Esophagus muscularis mucosa (tissue), 3 donors: ENCODE measurements around the gene XIRP2.

Experiments used
- POLR2A ChIP-seq: fragments of 450-650 bp; IDR thresholded peaks from one replicate; pipeline ENCODE4 v1.6.1; 2017; ENCODE audit warnings: antibody characterized with exemption, moderate library complexity, mild to moderate bottlenecking, low read depth
- POLR2AphosphoS5 ChIP-seq, 2 donors: sonication (generic); formaldehyde crosslinking; IDR thresholded peaks; one replicate each; pipeline ENCODE4 v1.6.1; 2017; ENCODE audit warnings: antibody characterized with exemption in 2 of 2
- TF ChIP-seq, protein P1 (sequence below), 3 experiments: fragments of 200-600 bp in 2 of 3; fragments of 450-650 bp in 1 of 3; sonication (generic) in 2 of 3; IDR thresholded peaks; one replicate each; pipeline ENCODE4 v1.5.1; 2017 to 2019; ENCODE audit warnings: antibody characterized with exemption in 3 of 3, mild to moderate bottlenecking in 2 of 3, moderate library complexity in 1 of 3

DNA sequence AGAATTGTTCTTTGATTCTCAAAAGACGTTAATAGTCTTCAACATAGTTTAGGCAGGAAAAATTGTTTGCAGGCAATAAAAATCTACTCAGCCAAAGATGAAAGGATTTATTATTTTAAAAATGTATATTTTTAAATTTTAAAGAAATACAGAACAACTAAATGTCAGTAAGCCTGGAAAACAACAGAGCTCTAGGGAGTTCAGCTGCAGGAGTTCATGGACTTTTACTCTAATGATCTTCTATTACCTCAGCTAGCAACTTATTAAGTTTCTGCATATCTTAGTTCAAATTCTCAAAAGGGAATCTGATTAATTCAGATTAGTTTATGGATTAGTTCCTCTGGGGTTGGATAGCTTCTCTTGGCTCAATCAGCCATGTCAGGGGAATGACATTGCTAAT lies 17.9 kb upstream of the XIRP2 start:
- TF ChIP-seq POLR2A, result no peak
- TF ChIP-seq, protein P1, sequence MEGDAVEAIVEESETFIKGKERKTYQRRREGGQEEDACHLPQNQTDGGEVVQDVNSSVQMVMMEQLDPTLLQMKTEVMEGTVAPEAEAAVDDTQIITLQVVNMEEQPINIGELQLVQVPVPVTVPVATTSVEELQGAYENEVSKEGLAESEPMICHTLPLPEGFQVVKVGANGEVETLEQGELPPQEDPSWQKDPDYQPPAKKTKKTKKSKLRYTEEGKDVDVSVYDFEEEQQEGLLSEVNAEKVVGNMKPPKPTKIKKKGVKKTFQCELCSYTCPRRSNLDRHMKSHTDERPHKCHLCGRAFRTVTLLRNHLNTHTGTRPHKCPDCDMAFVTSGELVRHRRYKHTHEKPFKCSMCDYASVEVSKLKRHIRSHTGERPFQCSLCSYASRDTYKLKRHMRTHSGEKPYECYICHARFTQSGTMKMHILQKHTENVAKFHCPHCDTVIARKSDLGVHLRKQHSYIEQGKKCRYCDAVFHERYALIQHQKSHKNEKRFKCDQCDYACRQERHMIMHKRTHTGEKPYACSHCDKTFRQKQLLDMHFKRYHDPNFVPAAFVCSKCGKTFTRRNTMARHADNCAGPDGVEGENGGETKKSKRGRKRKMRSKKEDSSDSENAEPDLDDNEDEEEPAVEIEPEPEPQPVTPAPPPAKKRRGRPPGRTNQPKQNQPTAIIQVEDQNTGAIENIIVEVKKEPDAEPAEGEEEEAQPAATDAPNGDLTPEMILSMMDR (IDR thresholded peaks at IDR 0.05), result no peak
- no peak for TF ChIP-seq POLR2AphosphoS5 (IDR thresholded peaks at IDR 0.05)
